Astrocyte of the cerebellum (primary cell): ENCODE results near the gene LSM5.

Experiments used
- DNase-seq: peaks from one replicate; pipeline ENCODE4 v3.0.0-alpha.2; 2011; ENCODE audit warnings: low read depth
- H3K4me3 ChIP-seq: 2 replicates; pipeline ENCODE4 v1.5.1; 2011; ENCODE audit warnings: mild to moderate bottlenecking, low read depth, low read length, moderate library complexity
- in situ Hi-C: cut with HindIII; loops from 2 replicates; pipeline ENCODE4 v1.10.0; 2017; ENCODE audit warnings: low sequenced_read_pairs
- TF ChIP-seq, protein P1 (sequence below): IDR thresholded peaks from 2 replicates; pipeline ENCODE4 v1.5.1; 2012; ENCODE audit warnings: low read length, low read depth, moderate library complexity, mild to moderate bottlenecking; ENCODE audit errors: missing control alignments

Gene LSM5

GRCh38 chr7:32490127-32490796, at the start of gene LSM5:
Gene LSM5, minus strand, starts transcription at chr7:32490380. Its CDS starts 15 bp downstream, at chr7:32490365.
- in situ Hi-C loops: no loop called here
- peak within 1 kb of the TSS; percentile 73 for H3K4me3 ChIP-seq
- TF ChIP-seq, protein P1, sequence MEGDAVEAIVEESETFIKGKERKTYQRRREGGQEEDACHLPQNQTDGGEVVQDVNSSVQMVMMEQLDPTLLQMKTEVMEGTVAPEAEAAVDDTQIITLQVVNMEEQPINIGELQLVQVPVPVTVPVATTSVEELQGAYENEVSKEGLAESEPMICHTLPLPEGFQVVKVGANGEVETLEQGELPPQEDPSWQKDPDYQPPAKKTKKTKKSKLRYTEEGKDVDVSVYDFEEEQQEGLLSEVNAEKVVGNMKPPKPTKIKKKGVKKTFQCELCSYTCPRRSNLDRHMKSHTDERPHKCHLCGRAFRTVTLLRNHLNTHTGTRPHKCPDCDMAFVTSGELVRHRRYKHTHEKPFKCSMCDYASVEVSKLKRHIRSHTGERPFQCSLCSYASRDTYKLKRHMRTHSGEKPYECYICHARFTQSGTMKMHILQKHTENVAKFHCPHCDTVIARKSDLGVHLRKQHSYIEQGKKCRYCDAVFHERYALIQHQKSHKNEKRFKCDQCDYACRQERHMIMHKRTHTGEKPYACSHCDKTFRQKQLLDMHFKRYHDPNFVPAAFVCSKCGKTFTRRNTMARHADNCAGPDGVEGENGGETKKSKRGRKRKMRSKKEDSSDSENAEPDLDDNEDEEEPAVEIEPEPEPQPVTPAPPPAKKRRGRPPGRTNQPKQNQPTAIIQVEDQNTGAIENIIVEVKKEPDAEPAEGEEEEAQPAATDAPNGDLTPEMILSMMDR: no peak
- peak; percentile 88 for DNase-seq

DNA sequence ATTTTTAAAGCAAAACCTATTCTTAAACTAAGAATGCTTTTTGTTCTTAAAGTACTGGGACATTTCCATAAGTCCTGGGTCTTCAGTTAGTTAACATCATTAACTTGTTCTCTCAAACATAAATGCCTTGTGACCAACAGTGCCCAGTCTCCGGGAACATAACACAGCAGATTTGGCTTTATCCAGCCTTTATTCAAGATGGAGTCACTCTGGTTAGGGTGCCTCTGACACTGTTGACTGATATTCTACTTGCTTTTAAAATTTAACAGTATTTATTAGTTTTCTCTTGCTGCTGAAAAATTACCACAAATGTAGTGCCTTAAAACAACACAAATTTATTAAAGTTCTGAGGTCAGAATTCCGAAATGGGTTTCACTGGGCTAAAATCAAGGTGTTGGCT, 49.2 kb upstream of the LSM5 start:
- in situ Hi-C loops: no loop called here
- TF ChIP-seq, protein P1: no peak
- DNase-seq: no peak
- no peak overlapping the region for H3K4me3 ChIP-seq

DNA sequence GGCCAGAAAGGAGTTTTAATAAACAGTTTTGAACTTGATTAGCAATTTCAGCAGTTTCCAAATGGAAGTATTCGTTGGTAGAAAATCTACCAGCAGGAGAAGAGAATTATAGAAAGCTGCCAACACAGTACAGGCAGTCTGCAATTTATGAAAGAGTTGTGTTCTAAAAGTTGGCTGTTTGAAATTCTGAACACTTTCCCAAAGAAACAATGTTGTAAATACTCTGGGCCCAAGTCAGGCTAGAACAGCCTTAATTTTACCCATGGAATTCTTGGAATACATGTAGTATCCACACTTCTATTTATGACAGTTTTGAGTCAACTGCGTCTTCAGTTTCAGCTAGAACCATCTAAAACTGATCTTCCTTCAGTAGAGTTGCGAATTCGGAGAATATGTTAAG, 47.6 kb upstream of the LSM5 start:
- in situ Hi-C loops: no loop called here
- TF ChIP-seq, protein P1: no peak
- DNase-seq: no peak

GRCh38 chr7:32536585-32536984, 46.4 kb upstream of the LSM5 start:
- peak; percentile 70 for DNase-seq
- in situ Hi-C loops: no loop called here
- no peak overlapping the region for H3K4me3 ChIP-seq
- TF ChIP-seq, protein P1: no peak

More for the DNA sequence above, 47.6 kb upstream of the LSM5 start:
- no peak overlapping the region for H3K4me3 ChIP-seq

GRCh38 chr7:32536016-32536415, 45.8 kb upstream of the LSM5 start:
- in situ Hi-C loops: no loop called here
- TF ChIP-seq, protein P1: no peak

DNA sequence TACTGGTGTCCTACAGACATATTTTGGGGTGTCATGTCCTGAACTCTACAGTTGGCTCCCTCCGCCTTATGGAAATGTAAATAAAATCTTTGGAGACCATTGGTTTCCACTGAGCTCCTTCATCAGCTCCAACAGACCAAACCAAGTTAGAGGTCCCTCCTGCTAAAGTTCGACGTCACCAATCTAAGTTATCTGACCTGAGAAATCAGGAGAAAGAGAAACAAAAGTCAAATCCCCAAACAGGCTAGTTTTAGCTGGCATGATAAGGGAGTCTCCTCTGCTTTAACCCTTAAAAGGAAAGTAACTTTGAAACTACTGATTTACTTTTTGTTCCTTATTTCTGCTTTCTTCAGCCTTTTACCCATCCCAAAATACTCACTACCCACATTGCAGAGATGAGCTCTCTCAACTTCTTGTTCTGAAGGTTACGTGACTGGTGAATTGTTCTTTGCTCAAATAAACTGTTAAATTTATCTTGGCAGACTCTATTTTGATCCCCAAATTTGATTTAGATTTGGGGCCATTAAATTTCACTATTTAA, 45.1 kb upstream of the LSM5 start:
- in situ Hi-C loops: no loop called here
- no peak overlapping the region for H3K4me3 ChIP-seq
- TF ChIP-seq, protein P1: no peak
- DNase-seq: no peak

More at GRCh38 chr7:32536016-32536415, 45.8 kb upstream of the LSM5 start:
- no peak overlapping the region for H3K4me3 ChIP-seq
- DNase-seq: no peak
